RWPE2 (cell line): ENCODE measurements around the gene DSCAML1.

Experiments
- ATAC-seq: fragments of 200-7000 bp; cut with Tn5 transposase; 3 replicates; pipeline ENCODE4 v1.9.1; 2021; ENCODE audit warnings: low read depth
- DNase-seq: peaks from one replicate; pipeline ENCODE4 v3.0.0-alpha.2; 2020; ENCODE audit warnings: low spot score
- H3K27ac ChIP-seq: fragments of 450-650 bp; 2 replicates; pipeline ENCODE4 v1.5.1; 2017; ENCODE audit warnings: mild to moderate bottlenecking; ENCODE audit not compliant: poor library complexity, severe bottlenecking
- H3K27me3 ChIP-seq: fragments of 250-450 bp; sonication (Bioruptor Pico); 2 replicates; pipeline ENCODE4 v1.5.1; 2021; ENCODE audit warnings: mild to moderate bottlenecking, moderate library complexity; ENCODE audit not compliant: insufficient read depth, poor library complexity, severe bottlenecking
- H3K36me3 ChIP-seq: fragments of 250-450 bp; sonication (Bioruptor Pico); 2 replicates; pipeline ENCODE4 v1.5.1; 2020; ENCODE audit warnings: low read depth, mild to moderate bottlenecking, moderate library complexity
- H3K4me1 ChIP-seq: fragments of 250-450 bp; sonication (Bioruptor Pico); 2 replicates; pipeline ENCODE4 v1.5.1; 2021; ENCODE audit warnings: mild to moderate bottlenecking, moderate library complexity; ENCODE audit not compliant: insufficient read depth, poor library complexity, severe bottlenecking
- H3K4me3 ChIP-seq: fragments of 250-450 bp; sonication (Bioruptor Pico); 2 replicates; pipeline ENCODE4 v1.5.1; 2021; ENCODE audit warnings: mild to moderate bottlenecking, moderate library complexity; ENCODE audit not compliant: severe bottlenecking
- H3K9me3 ChIP-seq: fragments of 250-450 bp; sonication (Bioruptor Pico); 2 replicates; pipeline ENCODE4 v1.5.1; 2021; ENCODE audit warnings: mild to moderate bottlenecking, moderate library complexity; ENCODE audit not compliant: severe bottlenecking
- TF ChIP-seq, protein P1 (sequence below): fragments of 450-650 bp; IDR thresholded peaks from one replicate; pipeline ENCODE4 v1.5.1; 2017; ENCODE audit warnings: mild to moderate bottlenecking, moderate library complexity; ENCODE audit not compliant: poor library complexity, severe bottlenecking

Gene DSCAML1

GRCh38 chr11:117831661-117832415 is 34.8 kb upstream of the DSCAML1 start:
- H3K27ac ChIP-seq, result no peak overlapping the region
- ATAC-seq (no peak), DNase-seq (no peak)
- no peaks in the 10 kb centered on the region for H3K27me3 ChIP-seq
- TF ChIP-seq, protein P1, sequence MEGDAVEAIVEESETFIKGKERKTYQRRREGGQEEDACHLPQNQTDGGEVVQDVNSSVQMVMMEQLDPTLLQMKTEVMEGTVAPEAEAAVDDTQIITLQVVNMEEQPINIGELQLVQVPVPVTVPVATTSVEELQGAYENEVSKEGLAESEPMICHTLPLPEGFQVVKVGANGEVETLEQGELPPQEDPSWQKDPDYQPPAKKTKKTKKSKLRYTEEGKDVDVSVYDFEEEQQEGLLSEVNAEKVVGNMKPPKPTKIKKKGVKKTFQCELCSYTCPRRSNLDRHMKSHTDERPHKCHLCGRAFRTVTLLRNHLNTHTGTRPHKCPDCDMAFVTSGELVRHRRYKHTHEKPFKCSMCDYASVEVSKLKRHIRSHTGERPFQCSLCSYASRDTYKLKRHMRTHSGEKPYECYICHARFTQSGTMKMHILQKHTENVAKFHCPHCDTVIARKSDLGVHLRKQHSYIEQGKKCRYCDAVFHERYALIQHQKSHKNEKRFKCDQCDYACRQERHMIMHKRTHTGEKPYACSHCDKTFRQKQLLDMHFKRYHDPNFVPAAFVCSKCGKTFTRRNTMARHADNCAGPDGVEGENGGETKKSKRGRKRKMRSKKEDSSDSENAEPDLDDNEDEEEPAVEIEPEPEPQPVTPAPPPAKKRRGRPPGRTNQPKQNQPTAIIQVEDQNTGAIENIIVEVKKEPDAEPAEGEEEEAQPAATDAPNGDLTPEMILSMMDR, result no peak
- no peaks in the 10 kb centered on the region for H3K36me3 ChIP-seq
- no peak overlapping the region for H3K4me3 ChIP-seq
- H3K4me1 ChIP-seq, result no peaks in the 10 kb centered on the region
- H3K9me3 ChIP-seq, result no peaks in the 10 kb centered on the region

GRCh38 chr11:117830674-117831351 is 33.8 kb upstream of the DSCAML1 start:
- no peak overlapping the region for H3K27ac ChIP-seq
- DNase-seq, result no peak
- H3K36me3 ChIP-seq, result no peaks in the 10 kb centered on the region
- H3K4me3 ChIP-seq, result no peak overlapping the region
- TF ChIP-seq, protein P1, result no peak
- no peaks in the 10 kb centered on the region for H3K4me1 ChIP-seq
- no peaks in the 10 kb centered on the region for H3K9me3 ChIP-seq
- ATAC-seq, result no peak
- no peaks in the 10 kb centered on the region for H3K27me3 ChIP-seq

GRCh38 chr11:117830072-117830471 is 33.1 kb upstream of the DSCAML1 start:
- TF ChIP-seq, protein P1, result no peak

GRCh38 chr11:117829369-117829725 is 32.3 kb upstream of the DSCAML1 start:
- ATAC-seq (no peak), DNase-seq (no peak)
- Histone ChIP-seq H3K36me3 (no peaks in the 10 kb centered on the region), H3K27me3 (no peaks in the 10 kb centered on the region), H3K27ac (no peak overlapping the region), H3K4me1 (no peaks in the 10 kb centered on the region), H3K9me3 (no peaks in the 10 kb centered on the region), H3K4me3 (no peak overlapping the region)
- TF ChIP-seq, protein P1, result no peak

More at GRCh38 chr11:117830072-117830471, 33.1 kb upstream of the DSCAML1 start:
- no peak for DNase-seq
- no peak overlapping the region for H3K4me3 ChIP-seq
- H3K9me3 ChIP-seq, result no peaks in the 10 kb centered on the region
- no peaks in the 10 kb centered on the region for H3K27me3 ChIP-seq
- no peak for ATAC-seq
- no peaks in the 10 kb centered on the region for H3K36me3 ChIP-seq
- no peak overlapping the region for H3K27ac ChIP-seq
- no peaks in the 10 kb centered on the region for H3K4me1 ChIP-seq
